Measurements from ENCODE around the gene CENPA.

GRCh38 chr2:26744953-26745352 is 40.9 kb upstream of the CENPA start:
- TF ChIP-seq POLR2A (IDR thresholded peaks at IDR 0.05; ENCODE audit: low read depth, low read length) (no peak), TAF1 (IDR thresholded peaks at IDR 0.05; ENCODE audit: low read depth, low read length) (no peak), POLR2AphosphoS5 (IDR thresholded peaks at IDR 0.05; ENCODE audit: low read depth, low read length) (no peak), SPI1 (IDR thresholded peaks at IDR 0.05; ENCODE audit: low read depth, low read length) (no peak)
